HepG2 (cell line): Measurements from ENCODE around the gene AS3MT. TPM values are rescaled to one million over a fixed set of nuclear protein-coding genes. Genes with fewer than 3 reads are reported as not detected.
A peak's percentile ranks its signal among the peaks of the same experiment; 100 is the strongest.

Experiments
- AHR ChIP-seq: IDR thresholded peaks from 2 replicates; pipeline ENCODE4 v1.6.1; 2018; ENCODE audit warnings: missing genetic modification reagents, missing compliant biosample characterization
- HMG20A ChIP-seq: IDR thresholded peaks from 2 replicates; pipeline ENCODE4 v1.6.1; 2016; ENCODE audit warnings: borderline replicate concordance
- MTERF4 ChIP-seq: sonication (generic); formaldehyde crosslinking; IDR thresholded peaks from 2 replicates; pipeline ENCODE4 v1.8.0; 2023; ENCODE audit warnings: mild to moderate bottlenecking, missing genetic modification reagents
- MTF2 ChIP-seq: sonication (generic); formaldehyde crosslinking; IDR thresholded peaks from 2 replicates; pipeline ENCODE4 v1.5.0; 2020; ENCODE audit warnings: missing genetic modification reagents, borderline replicate concordance
- MYC ChIP-seq: sonication (generic); formaldehyde crosslinking; IDR thresholded peaks from 2 replicates; pipeline ENCODE4 v1.9.0; 2021; ENCODE audit warnings: missing genetic modification reagents, borderline replicate concordance
- NFE2L2 ChIP-seq: fragments of 150-350 bp; IDR thresholded peaks from 2 replicates; pipeline ENCODE4 v1.6.1; 2014; ENCODE audit warnings: low read length
- NFIC ChIP-seq: IDR thresholded peaks from 2 replicates; pipeline ENCODE4 v1.6.1; 2012; ENCODE audit warnings: mild to moderate bottlenecking, low read length, inconsistent platforms
- PHF5A ChIP-seq: IDR thresholded peaks from one replicate; pipeline ENCODE4 v1.6.1; 2018; ENCODE audit warnings: low read depth, missing genetic modification reagents; ENCODE audit not compliant: unreplicated experiment
- SOX6 ChIP-seq, 2 experiments: fragments of 450-650 bp in 1 of 2; sonication (generic) in 1 of 2; formaldehyde crosslinking in 1 of 2; IDR thresholded peaks; 2 replicates each; pipeline versions ENCODE4 v1.4.0 to v1.6.1; 2017 to 2020; ENCODE audit warnings: antibody characterized with exemption in 1 of 2, mild to moderate bottlenecking in 1 of 2, missing genetic modification reagents in 1 of 2
- TOPORS ChIP-seq: sonication (generic); formaldehyde crosslinking; IDR thresholded peaks from 2 replicates; pipeline ENCODE4 v1.8.0; 2023; ENCODE audit warnings: mild to moderate bottlenecking, missing genetic modification reagents
- ZBTB34 ChIP-seq: sonication (generic); formaldehyde crosslinking; IDR thresholded peaks from 2 replicates; pipeline ENCODE4 v1.8.0; 2022; ENCODE audit warnings: mild to moderate bottlenecking, missing genetic modification reagents
- ZBTB8A ChIP-seq: sonication (generic); formaldehyde crosslinking; IDR thresholded peaks from 2 replicates; pipeline ENCODE4 v1.4.0; 2020; ENCODE audit warnings: mild to moderate bottlenecking, low read depth, missing genetic modification reagents, borderline replicate concordance
- ZNF230 ChIP-seq: sonication (generic); formaldehyde crosslinking; IDR thresholded peaks from 2 replicates; pipeline ENCODE4 v1.4.0; 2020; ENCODE audit warnings: mild to moderate bottlenecking, missing genetic modification reagents
- ZSCAN22 ChIP-seq: sonication (generic); formaldehyde crosslinking; IDR thresholded peaks from 2 replicates; pipeline ENCODE4 v1.4.0; 2020; ENCODE audit warnings: mild to moderate bottlenecking, missing genetic modification reagents
- ZSCAN9 ChIP-seq: IDR thresholded peaks from 2 replicates; pipeline ENCODE4 v1.6.1; 2016; ENCODE audit warnings: borderline replicate concordance
- polyA plus RNA-seq, 8 experiments: library from polyadenylated mRNA; depleted of rRNA in 3 of 8; stranded (reverse) in 7 of 8; unstranded in 1 of 8; fragments of >200 nt; fragmentation: Illumina TruSeq in 4 of 8; extraction: Trizol in 4 of 8; gene quantifications; 2 replicates each; pipeline versions ENCODE4 v1.2.1 to v1.2.3, GENCODE V29; 2011 to 2016; ENCODE audit warnings: low read depth in 4 of 8, missing spikeins in 1 of 8, mixed read lengths in 1 of 8; ENCODE audit not compliant: insufficient read depth in 1 of 8
- total RNA-seq, 5 experiments: library from RNA; depleted of rRNA; stranded (reverse); fragments of >200 nt; fragmentation: Illumina TruSeq; extraction: Trizol; gene quantifications; 2 replicates each; pipeline ENCODE4 v1.2.3, GENCODE V29; 2016; ENCODE audit warnings: low read depth in 1 of 5
- TF ChIP-seq, protein P1 (sequence below): sonication (generic); formaldehyde crosslinking; IDR thresholded peaks from 2 replicates; pipeline ENCODE4 v1.5.0; 2020; ENCODE audit warnings: mild to moderate bottlenecking, missing genetic modification reagents, borderline replicate concordance
- TF ChIP-seq, protein P2 (sequence below): sonication (generic); formaldehyde crosslinking; conservative IDR thresholded peaks from 2 replicates; pipeline ENCODE4 v1.4.0; 2020; ENCODE audit warnings: missing genetic modification reagents
- TF ChIP-seq, protein P3 (sequence below): sonication (generic); formaldehyde crosslinking; IDR thresholded peaks from 2 replicates; pipeline ENCODE4 v1.4.0; 2020; ENCODE audit warnings: mild to moderate bottlenecking, missing genetic modification reagents, borderline replicate concordance

Gene AS3MT
- total and polyA plus RNA-seq, 2 of the 13 experiments (the other 11 are each of a cell fraction or from before 2014, with no cell fraction given): 8.7 to 17.4 TPM

- peak; percentile 83 for TF ChIP-seq MYC
- no peak for TF ChIP-seq MTERF4 (CRISPR knock-in tag)
- TF ChIP-seq, protein P1, sequence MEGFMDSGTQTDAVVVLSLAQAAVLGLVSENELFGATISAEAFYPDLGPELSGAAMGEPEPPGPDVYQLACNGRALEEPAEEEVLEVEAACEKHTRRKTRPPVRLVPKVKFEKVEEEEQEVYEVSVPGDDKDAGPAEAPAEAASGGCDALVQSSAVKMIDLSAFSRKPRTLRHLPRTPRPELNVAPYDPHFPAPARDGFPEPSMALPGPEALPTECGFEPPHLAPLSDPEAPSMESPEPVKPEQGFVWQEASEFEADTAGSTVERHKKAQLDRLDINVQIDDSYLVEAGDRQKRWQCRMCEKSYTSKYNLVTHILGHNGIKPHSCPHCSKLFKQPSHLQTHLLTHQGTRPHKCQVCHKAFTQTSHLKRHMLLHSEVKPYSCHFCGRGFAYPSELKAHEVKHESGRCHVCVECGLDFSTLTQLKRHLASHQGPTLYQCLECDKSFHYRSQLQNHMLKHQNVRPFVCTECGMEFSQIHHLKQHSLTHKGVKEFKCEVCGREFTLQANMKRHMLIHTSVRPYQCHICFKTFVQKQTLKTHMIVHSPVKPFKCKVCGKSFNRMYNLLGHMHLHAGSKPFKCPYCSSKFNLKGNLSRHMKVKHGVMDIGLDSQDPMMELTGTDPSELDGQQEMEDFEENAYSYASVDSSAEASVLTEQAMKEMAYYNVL (CRISPR knock-in tag): peak; percentile 44; the same call in 1 of the 2 replicates
- no peak for TF ChIP-seq ZSCAN22 (CRISPR knock-in tag)
- TF ChIP-seq HMG20A (CRISPR knock-in tag): no peak; the same call in 1 of the 2 replicates
- 0 out of 2 replicates have a peak, but pooled peaks have one; percentile 35 for TF ChIP-seq TOPORS
- TF ChIP-seq ZBTB34 (CRISPR knock-in tag): 0 out of 2 replicates have a peak, but pooled peaks have one; percentile 34
- TF ChIP-seq, protein P2, sequence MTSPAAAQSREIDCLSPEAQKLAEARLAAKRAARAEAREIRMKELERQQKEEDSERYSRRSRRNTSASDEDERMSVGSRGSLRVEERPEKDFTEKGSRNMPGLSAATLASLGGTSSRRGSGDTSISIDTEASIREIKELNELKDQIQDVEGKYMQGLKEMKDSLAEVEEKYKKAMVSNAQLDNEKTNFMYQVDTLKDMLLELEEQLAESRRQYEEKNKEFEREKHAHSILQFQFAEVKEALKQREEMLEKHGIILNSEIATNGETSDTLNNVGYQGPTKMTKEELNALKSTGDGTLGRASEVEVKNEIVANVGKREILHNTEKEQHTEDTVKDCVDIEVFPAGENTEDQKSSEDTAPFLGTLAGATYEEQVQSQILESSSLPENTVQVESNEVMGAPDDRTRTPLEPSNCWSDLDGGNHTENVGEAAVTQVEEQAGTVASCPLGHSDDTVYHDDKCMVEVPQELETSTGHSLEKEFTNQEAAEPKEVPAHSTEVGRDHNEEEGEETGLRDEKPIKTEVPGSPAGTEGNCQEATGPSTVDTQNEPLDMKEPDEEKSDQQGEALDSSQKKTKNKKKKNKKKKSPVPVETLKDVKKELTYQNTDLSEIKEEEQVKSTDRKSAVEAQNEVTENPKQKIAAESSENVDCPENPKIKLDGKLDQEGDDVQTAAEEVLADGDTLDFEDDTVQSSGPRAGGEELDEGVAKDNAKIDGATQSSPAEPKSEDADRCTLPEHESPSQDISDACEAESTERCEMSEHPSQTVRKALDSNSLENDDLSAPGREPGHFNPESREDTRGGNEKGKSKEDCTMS (CRISPR knock-in tag): no peak
- TF ChIP-seq ZNF230: no peak
- peak; percentile 27 for TF ChIP-seq PHF5A (CRISPR knock-in tag)
- TF ChIP-seq SOX6 (IDR thresholded peaks at IDR 0.05): no peak
- peak; percentile 93 for TF ChIP-seq SOX6 (CRISPR knock-in tag; IDR thresholded peaks at IDR 0.05)
- TF ChIP-seq NFE2L2: no peak
- TF ChIP-seq ZBTB8A (CRISPR knock-in tag): no peak
- no peak; the same call in 1 of the 2 replicates for TF ChIP-seq ZSCAN9 (CRISPR knock-in tag)
- TF ChIP-seq MTF2 (CRISPR knock-in tag): no peak
- TF ChIP-seq, protein P3, sequence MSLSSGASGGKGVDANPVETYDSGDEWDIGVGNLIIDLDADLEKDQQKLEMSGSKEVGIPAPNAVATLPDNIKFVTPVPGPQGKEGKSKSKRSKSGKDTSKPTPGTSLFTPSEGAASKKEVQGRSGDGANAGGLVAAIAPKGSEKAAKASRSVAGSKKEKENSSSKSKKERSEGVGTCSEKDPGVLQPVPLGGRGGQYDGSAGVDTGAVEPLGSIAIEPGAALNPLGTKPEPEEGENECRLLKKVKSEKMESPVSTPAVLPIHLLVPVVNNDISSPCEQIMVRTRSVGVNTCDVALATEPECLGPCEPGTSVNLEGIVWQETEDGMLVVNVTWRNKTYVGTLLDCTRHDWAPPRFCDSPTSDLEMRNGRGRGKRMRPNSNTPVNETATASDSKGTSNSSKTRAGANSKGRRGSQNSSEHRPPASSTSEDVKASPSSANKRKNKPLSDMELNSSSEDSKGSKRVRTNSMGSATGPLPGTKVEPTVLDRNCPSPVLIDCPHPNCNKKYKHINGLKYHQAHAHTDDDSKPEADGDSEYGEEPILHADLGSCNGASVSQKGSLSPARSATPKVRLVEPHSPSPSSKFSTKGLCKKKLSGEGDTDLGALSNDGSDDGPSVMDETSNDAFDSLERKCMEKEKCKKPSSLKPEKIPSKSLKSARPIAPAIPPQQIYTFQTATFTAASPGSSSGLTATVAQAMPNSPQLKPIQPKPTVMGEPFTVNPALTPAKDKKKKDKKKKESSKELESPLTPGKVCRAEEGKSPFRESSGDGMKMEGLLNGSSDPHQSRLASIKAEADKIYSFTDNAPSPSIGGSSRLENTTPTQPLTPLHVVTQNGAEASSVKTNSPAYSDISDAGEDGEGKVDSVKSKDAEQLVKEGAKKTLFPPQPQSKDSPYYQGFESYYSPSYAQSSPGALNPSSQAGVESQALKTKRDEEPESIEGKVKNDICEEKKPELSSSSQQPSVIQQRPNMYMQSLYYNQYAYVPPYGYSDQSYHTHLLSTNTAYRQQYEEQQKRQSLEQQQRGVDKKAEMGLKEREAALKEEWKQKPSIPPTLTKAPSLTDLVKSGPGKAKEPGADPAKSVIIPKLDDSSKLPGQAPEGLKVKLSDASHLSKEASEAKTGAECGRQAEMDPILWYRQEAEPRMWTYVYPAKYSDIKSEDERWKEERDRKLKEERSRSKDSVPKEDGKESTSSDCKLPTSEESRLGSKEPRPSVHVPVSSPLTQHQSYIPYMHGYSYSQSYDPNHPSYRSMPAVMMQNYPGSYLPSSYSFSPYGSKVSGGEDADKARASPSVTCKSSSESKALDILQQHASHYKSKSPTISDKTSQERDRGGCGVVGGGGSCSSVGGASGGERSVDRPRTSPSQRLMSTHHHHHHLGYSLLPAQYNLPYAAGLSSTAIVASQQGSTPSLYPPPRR: peak; percentile 84; the same call in 1 of the 2 replicates
- TF ChIP-seq NFIC: peak; percentile 63; the same call in 1 of the 2 replicates
- no peak for TF ChIP-seq AHR (CRISPR knock-in tag)
These were observed 19.2 kb upstream of the AS3MT start (continued) for GRCh38 chr10:102850025-102850518.
